Urinary bladder (tissue), 4 donors: Measurements from ENCODE around the gene PRSS21. TPM values are rescaled to one million over a fixed set of nuclear protein-coding genes. Genes with fewer than 3 reads are reported as not detected.

Experiments used
- DNase-seq: peaks from one replicate; pipeline ENCODE4 v3.0.0-alpha.2; 2015; ENCODE audit errors: extremely low spot score
- H3K27ac ChIP-seq: one replicate; pipeline ENCODE4 v1.5.1; 2013; ENCODE audit warnings: low read depth, mild to moderate bottlenecking, moderate library complexity
- H3K36me3 ChIP-seq: one replicate; pipeline ENCODE4 v1.6.1; 2013; ENCODE audit warnings: mild to moderate bottlenecking, moderate library complexity; ENCODE audit not compliant: insufficient read depth
- H3K4me1 ChIP-seq: one replicate; pipeline ENCODE4 v1.6.1; 2013; ENCODE audit warnings: mild to moderate bottlenecking, moderate library complexity; ENCODE audit not compliant: insufficient read depth
- H3K4me3 ChIP-seq: one replicate; pipeline ENCODE4 v1.5.1; 2013; ENCODE audit warnings: low read depth, low read length
- WGBS: extraction: QIAGEN DNeasy Blood & Tissue Kit; methylation state at CpG from one replicate; pipeline ENCODE4 v1.1.7; 2013; 5-methylcytosine and 5-hydroxymethylcytosine counted together
- polyA plus RNA-seq: library from polyadenylated mRNA; stranded (reverse); fragments of 200-250 nt; gene quantifications from one replicate; pipeline ENCODE4 v1.2.3, GENCODE V29; 2013
- total RNA-seq: library from RNA; depleted of rRNA; stranded (reverse); fragments of >200 nt; gene quantifications from one replicate; pipeline ENCODE4 v1.2.3, GENCODE V29; 2014
- donor health status: healthy with polysubstance abuse.
- donor health status: healthy.

Gene PRSS21
- total and polyA plus RNA-seq, 2 donors = 0.11 TPM; not detected in 1

DNA sequence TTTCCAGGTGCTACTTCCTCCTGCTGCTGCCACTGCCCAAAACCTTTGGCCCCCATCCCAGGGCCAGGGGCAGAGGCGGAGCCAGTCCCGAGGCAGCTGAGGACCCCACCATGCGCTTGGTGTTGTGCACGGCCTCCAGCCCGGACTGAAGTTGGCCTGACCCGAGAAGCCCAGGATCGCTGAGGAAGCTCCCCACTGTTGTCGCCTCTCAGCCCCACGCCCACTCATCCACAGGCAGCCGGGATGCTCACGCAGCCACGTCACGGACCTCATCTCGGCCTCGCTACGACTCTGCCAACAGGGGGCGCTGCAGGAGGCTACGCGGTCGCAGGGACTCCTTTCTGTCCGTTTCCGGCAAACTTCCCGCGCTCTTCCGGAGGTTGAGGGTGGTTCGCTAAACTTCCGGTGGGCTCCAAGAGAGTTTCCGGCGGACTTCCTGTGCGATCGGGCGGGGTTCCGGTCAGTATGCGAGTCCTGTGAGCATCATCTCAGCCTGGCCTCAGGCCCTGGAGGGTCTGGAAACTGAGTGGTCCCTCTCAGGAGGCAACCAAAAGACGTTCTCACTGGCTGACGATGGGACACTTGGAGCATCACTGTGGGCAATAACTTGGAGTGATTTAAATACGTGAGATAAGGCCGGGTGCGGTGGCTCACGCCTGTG, 25.4 kb downstream of the PRSS21 start:
- no peak for DNase-seq
- H3K4me1 ChIP-seq = no peaks in the 10 kb centered on the region
- no peak overlapping the region for H3K4me3 ChIP-seq
- no peak overlapping the region for H3K27ac ChIP-seq
- WGBS = 44% methylated on average over 40 of the region's 40 CpGs
- H3K36me3 ChIP-seq = no peaks in the 10 kb centered on the region

DNA sequence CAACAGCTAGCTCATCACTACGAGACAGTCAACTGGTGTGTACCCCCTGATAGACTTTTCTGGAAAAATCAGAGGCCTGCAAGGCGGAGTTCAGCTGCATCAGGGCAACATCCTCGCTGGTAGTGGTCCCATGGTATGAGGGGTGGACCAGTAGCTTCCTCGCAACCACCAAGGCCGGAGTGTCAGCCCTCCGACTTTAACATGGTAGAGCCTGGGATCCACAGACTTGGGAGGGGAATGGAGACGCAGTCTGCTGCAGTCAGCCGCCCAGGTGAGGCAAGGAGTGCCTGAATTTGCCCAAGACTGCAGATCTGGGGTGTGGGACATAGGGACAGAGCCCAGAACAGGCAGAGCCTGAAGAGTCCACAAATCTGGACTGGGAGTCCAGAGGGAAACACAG, 26.5 kb downstream of the PRSS21 start:
- no peak overlapping the region for H3K4me3 ChIP-seq
- H3K4me1 ChIP-seq = no peaks in the 10 kb centered on the region
- no peak for DNase-seq
- H3K27ac ChIP-seq = no peak overlapping the region
- 82% methylated on average over 8 of the region's 8 CpGs for WGBS
- H3K36me3 ChIP-seq = no peaks in the 10 kb centered on the region

DNA sequence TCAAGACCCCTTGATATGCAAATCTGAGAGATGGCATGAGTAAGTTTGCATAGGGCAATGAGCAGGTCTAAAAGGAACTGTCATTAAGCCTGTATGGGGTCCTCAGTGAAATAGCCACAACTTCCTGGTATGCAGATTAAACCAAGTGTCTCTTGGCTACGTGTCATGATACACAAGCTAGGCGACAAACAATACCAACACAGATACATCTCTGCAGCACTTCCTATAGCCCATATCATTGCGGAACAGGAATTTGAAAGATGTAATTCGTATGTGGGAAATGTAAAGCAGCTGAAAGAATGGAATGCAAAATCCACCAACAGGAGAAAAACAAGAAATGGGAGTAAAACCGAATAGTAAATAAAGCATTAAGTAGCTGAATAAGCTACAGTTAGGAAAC, 28.1 kb downstream of the PRSS21 start:
- Histone ChIP-seq H3K4me1 (no peaks in the 10 kb centered on the region), H3K4me3 (no peak overlapping the region), H3K36me3 (no peaks in the 10 kb centered on the region), H3K27ac (no peak overlapping the region)
- no peak for DNase-seq
- WGBS = 58% methylated on average over 5 of the region's 5 CpGs

DNA sequence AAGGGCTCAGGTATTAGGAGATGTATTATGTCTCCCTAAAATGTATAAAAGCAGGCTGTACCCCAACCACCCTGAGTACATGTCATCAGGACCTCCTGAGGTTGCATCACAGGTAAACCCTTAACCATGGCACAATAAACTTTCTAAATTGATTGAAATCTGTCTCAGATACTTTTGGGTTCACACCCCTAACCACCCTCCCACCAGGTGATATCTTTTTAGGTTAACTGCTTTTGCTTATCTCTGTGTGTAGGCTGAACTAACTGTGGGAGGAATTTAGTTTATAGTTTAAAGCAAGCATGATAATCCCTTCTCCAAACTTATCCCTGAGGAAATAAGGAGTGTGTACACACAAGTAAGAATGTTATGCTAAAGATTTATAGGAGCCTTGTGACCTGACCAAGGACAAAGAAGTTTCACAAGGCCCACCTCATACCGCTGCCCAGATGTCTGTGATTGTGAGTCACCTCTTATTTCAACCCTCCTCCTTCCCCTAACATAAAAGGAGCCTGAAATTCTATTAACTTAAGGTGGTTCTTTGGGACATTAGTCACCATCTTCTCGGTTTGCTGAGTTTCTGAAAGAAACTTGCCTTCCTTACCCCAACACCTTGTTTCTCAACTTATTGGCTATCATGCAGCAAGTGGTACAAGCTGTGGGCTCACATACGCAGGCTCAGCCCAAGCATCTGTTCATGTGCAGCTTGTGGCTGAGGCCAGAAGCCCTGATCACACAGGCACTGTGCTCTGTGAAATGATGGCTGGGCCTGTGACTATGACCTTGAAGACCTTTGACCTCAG, 29.7 kb downstream of the PRSS21 start:
- no peaks in the 10 kb centered on the region for H3K36me3 ChIP-seq
- no peak for DNase-seq
- no peak overlapping the region for H3K27ac ChIP-seq
- no peaks in the 10 kb centered on the region for H3K4me1 ChIP-seq
- H3K4me3 ChIP-seq = no peak overlapping the region
- WGBS = 41% methylated on average over 3 of the region's 3 CpGs

DNA sequence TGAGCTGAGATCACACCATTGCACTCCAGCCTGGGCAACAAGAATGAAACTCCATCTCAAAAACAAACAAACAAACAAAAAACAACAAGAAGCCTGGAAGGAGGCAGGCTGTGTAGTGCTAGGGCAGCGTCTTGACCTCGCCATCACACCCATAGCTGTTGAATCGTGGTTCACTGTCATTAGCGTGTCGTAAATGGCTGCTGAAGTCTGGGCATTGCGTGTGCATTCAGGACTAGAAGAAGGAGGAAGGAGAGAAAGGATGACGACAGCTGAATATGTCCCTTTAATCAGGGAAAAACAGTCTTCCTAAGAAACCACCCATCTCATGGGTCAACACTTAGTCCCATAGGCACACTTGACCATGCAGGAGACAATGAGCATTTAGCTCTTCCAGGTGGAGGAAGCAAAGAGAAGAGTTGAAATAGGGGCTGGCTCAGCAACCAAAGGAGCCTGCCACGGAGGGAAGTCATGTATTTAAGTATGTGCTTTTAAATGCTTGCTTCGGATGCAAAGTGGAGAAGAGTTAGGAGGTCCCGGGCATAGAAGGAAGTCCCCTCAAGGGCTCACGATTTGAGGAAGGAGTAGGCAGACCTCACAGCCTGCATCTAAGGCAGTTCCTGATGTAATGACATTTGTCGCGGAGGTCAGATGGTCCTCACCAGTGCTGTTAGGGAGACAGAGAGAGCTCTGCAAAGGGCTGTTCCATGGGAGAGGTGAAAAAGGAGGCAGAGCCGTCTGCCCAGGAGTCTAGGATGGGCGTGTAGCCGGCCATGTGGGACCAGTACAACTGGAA, 32.1 kb downstream of the PRSS21 start:
- no peak for DNase-seq
- WGBS = 72% methylated on average over 16 of the region's 16 CpGs

DNA sequence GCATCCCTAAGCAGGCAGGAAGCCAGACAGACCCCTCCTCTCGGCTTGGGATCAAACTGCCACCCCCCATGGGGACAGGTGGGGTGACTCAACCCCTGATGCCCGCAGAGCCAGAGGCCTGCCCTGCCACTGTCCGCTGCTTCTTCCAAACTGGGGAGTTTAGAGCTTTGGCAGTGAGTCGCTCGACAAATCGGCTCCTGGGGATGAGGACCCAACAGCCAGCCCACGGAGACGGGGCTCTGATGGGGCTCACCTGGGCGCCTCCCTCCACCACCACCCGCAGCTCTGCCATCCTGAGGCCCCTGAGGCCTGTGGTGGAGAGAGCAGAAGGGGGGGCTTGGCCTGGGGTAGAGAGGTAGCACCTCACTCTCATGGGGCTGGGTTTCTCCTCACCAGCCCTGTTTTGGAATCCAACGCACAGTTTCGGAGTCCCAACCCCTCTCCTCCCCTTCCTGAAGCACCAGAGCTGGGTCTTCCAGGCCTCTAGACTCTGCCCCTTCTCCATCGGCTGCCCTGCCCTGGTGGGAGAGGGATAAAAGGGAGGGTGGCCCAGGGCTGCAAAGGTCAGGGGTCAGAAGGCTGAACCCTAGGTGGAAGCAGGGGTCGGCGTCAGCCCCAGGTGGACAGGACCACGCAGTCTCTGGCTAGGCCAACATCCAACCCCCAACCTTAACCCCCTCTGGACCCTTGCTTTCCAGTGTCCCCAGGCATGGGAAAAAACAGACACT, 35.1 kb downstream of the PRSS21 start:
- Histone ChIP-seq H3K4me1 (no peaks in the 10 kb centered on the region), H3K27ac (no peak overlapping the region), H3K36me3 (no peaks in the 10 kb centered on the region), H3K4me3 (no peak overlapping the region)
- 89% methylated on average over 16 of the region's 16 CpGs for WGBS
- no peak for DNase-seq

More for the DNA sequence above, 32.1 kb downstream of the PRSS21 start:
- Histone ChIP-seq H3K27ac (no peak overlapping the region), H3K4me1 (no peaks in the 10 kb centered on the region), H3K4me3 (no peak overlapping the region), H3K36me3 (no peaks in the 10 kb centered on the region)

DNA sequence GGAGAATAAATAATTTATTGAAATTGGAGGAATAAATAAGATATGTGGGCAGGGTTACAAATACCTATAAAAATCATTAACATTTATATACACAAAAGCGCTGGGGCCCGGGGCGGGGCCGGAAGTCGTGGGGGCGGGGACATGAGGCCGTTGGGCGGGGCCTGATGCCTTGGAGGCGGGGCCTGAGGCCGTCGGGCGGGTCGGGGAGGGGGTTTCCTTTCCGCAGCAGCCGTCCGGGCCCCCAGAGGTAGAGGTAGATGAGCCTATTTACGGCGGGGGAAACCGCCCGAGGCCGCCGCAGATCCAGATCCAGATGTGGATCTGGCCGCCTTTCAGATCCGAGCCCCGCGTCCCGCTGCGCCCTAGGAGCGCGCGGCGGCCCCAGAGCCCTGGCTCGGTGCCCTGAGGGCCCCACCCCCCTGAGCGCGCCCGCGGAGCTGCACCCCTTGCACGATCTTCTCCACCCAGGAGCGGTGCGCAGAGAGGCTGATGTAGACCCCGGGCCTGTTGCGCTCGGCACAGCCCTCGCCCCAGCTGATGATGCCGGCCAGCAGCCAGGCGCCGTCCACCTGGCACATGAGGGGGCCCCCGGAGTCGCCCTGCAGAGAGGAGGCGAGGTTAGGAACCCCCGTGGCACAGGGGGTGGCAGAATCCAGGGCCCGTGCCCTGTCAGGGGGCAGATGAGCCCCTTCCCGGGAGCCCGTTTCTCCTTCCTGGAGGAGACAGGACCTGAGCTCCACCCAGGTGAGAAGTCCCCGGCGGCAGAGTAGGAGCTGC, 35.9 kb downstream of the PRSS21 start:
- WGBS = 50% methylated on average over 56 of the region's 56 CpGs
- DNase-seq = no peak
- no peak overlapping the region for H3K27ac ChIP-seq
- H3K36me3 ChIP-seq = no peaks in the 10 kb centered on the region
- H3K4me1 ChIP-seq = no peaks in the 10 kb centered on the region
- no peak overlapping the region for H3K4me3 ChIP-seq

DNA sequence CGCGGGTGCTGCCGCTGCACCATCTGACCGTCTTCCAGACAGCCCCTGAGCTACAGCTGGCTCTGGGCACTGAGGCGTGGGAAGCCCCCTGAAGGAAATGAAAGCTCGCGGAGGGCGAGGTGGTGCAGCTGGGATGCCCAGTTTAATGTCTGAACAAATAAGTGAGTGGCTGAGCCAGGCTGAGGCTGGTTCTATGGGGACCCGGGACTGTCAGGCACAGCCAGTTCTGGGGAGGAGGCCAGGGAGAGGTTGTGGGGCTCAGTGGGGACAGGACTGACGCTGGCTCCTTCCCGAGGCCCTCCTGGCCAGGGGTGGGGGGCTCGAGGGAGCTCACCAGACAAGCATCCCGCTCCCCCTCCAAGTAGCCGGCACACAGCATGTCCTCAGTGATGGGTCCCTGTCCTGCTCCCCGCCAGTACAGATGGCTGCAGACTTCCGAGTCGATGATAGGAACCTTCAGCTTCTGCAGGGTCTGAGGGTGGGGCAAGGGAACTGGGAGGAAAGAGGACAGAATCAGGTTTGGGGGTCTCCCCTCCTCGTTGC, 36.6 kb downstream of the PRSS21 start:
- DNase-seq = no peak
- WGBS = 76% methylated on average over 18 of the region's 18 CpGs
- H3K4me3 ChIP-seq = no peak overlapping the region
- no peaks in the 10 kb centered on the region for H3K4me1 ChIP-seq
- no peaks in the 10 kb centered on the region for H3K36me3 ChIP-seq
- H3K27ac ChIP-seq = no peak overlapping the region

DNA sequence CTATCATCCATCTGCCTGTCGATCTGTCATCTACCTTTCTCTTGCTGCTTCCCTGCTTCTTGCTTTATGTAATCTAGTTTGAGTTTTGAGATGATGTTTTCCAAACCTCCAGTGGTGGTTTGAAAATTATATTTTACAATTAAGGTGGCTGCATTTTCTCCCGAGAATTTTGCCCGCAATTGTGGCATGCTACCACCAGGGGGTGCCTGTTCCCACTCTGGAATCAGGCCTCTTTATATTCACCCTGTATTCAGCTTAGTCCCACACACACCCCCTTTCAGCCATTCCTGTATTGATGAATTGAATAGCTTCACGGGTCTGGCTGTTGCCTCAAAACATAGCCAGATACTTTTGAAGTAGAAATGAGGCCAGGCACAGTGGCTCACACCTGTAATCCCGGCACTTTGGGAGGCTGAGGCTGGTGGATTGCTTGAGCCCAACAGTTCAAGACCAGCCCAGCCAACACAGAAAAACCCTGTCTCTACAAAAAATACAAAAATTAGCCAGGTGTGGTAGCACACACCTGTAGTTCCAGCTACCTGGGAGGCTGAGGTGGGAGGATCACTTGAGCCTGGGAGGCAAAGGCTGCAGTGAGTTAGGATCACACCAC, 37.8 kb downstream of the PRSS21 start:
- Histone ChIP-seq H3K36me3 (no peaks in the 10 kb centered on the region), H3K27ac (no peak overlapping the region), H3K4me3 (no peak overlapping the region), H3K4me1 (no peaks in the 10 kb centered on the region)
- DNase-seq = no peak
- WGBS = 55% methylated on average over 5 of the region's 5 CpGs

DNA sequence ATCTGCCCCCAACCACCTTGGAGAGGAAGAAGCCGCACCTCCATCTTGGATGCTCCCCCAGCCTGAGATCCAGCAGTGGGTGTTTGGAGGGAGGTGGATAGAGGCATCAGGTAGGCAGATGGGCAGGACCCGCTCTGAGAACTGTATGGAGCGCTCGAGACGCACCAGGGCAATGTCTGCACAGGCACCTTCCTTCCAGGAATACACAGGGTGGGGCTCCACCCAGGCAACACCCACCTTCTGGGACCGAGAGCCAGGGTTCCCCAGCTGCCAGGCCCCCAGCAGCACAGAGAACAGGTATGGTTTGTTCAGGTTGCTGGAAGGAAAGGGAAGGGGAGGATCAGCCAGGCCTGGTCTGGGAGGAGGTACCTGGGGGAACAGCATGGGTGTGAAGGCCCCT, 38.5 kb downstream of the PRSS21 start:
- Histone ChIP-seq H3K4me1 (no peaks in the 10 kb centered on the region), H3K4me3 (no peak overlapping the region), H3K36me3 (no peaks in the 10 kb centered on the region), H3K27ac (no peak overlapping the region)
- no peak for DNase-seq
- WGBS = 82% methylated on average over 6 of the region's 6 CpGs

DNA sequence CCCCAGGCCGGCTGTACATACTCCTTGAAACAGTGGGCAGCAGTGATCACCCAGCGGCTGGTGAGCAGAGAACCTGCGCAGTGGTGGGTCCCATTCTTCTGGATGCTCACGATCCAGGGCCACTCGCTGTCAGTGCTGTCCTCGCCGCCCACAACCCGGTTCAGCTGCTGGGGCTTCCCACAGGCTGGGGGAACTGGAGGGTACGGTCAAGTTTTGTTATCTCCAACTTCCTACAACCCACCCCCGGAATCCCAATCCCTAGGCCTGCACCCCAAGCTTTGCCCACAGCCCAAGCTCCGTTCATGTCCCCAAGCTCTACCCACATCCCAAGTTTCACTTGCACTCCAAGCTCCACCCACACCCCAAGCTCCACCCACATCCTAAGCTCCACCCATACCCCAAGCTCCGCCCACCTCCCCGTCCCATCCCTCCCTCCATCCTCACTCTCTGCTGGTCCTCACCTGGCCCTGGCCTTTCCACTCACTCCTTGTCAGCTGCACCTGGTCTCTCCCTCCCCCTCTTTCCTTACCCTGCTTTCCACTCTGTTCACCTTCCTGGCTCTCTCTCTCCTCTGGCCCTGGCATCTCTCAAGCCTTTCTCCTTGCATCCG, 39.1 kb downstream of the PRSS21 start:
- no peak overlapping the region for H3K4me3 ChIP-seq
- H3K36me3 ChIP-seq = no peaks in the 10 kb centered on the region
- no peak for DNase-seq
- 81% methylated on average over 14 of the region's 14 CpGs for WGBS
- H3K27ac ChIP-seq = no peak overlapping the region
- no peaks in the 10 kb centered on the region for H3K4me1 ChIP-seq
